ENCODE results near the gene ITGAV.

The ITGAV gene

GRCh38 chr2:186617148-186617547 lies 27.3 kb downstream of the ITGAV start:
- DNase-seq = no peak

GRCh38 chr2:186617771-186618170 lies 27.9 kb downstream of the ITGAV start:
- DNase-seq = no peak

- no peak for DNase-seq
Observed at GRCh38 chr2:186618696-186619095, 28.8 kb downstream of the ITGAV start.

- DNase-seq = no peak
Observed at GRCh38 chr2:186623084-186623483, 33.2 kb downstream of the ITGAV start.

DNA sequence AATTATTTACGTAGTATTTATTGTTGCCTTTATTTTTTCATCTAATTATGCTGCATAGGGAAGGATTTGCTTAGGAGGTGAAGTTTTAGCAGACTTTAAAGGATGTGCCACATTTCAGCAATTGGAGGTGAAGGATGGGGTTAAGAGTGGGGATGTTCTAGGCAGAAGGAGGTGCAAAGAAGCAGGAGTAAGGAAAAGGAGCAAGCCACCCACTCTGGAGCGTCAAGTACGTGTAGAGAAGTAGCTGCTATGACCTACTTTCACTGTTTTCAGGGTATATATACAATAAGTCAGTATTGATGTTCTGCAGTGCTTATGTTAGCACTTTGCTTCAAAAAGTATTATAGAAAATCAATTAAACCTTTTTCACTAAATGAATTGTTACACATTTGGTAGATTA lies 34.4 kb downstream of the ITGAV start:
- DNase-seq = no peak

DNA sequence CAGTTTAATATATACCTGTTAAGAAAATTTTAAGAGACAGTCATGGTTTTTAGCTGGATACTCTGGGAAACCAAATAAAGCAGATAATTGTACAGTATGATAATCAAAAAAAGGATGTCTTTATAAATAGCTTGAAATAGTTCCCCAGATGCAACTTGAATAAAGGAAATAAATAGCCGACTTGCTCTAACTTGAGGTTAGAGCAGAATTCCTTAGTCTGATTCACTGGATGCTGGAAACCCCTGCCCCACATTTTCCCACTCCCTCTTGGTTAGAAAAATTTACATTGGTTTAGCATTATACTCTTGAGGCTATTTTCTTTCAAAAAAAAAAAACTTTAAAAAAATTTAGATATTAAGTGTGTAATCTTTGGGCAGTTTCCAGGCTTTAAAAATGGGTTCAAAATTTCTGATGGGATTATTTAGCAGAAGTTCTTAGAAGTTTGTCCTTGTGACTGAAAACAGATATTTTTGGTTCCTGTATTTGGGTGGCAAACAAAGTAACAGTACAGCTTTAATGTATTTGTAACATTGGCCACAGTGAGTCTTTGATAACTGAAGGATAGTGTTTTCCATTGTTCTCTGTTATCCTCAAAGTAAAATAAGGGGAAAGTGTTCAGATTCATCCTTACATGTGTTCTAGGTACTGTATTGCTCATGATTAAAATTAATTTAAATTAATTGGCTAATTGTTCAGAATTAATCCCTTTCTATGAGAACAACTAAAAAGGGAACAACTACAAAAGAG lies 39.6 kb downstream of the ITGAV start:
- no peak for DNase-seq

DNA sequence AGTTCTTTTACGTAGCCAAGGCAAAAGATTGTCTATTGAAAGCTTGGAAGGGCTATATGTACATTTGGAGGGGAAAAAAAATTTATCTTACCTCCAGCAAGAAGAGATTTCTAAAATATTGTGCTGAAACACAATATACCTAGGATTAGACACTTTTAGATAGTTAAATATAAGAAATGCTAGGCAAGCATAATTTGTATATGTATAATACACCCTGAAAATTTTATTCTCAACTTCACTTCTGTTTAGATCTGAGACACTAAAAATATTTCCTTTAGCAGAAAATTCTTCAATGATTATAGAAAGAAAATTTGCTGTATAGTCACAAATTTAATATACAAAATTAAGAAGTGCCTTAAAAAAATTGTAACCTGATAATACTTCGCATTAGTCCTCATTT lies 42.6 kb downstream of the ITGAV start:
- DNase-seq = no peak

- DNase-seq = no peak
Observed at GRCh38 chr2:186634701-186635100, 44.8 kb downstream of the ITGAV start.

DNA sequence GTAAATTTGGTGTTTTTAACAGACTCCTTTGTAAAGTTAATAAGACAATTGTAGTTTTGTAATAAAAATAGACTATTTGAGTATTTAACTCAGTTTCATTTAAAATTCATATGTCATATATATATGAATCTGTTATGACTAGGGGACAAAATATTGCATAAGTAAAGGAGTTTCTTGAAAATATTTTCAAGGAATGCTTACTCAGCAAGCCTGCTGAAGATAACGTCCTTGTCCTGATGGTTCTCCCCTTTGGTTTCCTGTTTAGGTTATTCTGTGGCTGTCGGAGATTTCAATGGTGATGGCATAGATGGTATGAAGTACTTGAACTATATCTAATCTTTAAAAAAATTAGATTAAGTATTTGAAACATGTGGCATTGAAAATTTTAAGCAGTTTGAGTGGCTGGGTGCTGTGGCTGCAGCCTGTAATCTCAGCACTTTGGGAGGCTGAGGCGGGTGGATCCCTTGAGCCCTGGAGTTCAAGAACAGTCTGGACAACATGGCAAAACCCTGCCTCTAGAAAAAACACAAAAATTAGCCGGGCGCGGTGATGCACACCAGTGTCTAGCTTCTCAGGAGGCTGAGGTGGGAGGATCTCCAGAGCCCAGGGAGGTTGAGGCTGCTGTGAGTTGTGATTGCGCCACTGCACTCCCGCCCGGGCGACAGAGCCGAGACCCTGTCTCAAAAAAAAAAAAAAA lies 47.1 kb downstream of the ITGAV start:
- DNase-seq = peak; percentile 18

DNA sequence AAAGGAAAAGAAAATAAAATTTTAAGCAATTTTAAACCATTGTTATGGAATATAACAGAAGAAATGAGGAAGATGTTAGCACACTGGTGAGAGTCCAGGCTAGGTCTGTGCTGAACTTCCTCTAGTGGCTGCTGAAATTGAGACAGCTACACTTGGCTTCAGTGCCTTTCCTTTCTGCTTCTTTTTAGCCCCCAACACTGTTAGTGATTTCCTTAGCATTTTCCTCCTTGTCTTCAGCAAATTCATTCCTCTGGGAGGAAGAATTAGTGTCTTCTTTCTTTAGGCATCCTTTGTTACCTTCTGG lies 47.6 kb downstream of the ITGAV start:
- peak; percentile 29 for DNase-seq

- DNase-seq = no peak
Observed at GRCh38 chr2:186639939-186640338, 50.1 kb downstream of the ITGAV start.

- DNase-seq = no peak
Observed at GRCh38 chr2:186641132-186641806, 51.4 kb downstream of the ITGAV start.

- peak; percentile 82 for DNase-seq
Observed at GRCh38 chr2:186641807-186642321, 52.0 kb downstream of the ITGAV start.

GRCh38 chr2:186644791-186645190 lies 54.9 kb downstream of the ITGAV start:
- no peak for DNase-seq

DNA sequence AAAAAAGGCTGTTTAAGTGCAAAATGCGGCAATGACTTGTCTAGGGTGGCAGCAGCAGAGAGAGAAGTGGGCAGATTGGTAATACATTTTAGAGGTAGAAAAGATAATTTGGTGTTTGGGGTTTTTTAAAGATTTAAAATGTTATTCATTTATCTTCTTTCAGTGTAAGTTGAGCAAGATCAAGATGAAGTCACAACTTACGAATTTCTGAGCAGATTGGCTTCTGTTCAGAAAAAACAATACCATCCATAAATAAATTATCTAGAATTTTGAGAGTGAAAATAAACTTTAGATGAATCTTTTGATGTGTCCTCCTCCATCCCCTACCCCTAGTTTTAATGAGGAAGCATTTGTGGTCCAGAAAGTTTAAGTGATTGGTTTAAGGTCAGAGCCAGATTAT lies 56.1 kb downstream of the ITGAV start:
- DNase-seq = no peak

DNA sequence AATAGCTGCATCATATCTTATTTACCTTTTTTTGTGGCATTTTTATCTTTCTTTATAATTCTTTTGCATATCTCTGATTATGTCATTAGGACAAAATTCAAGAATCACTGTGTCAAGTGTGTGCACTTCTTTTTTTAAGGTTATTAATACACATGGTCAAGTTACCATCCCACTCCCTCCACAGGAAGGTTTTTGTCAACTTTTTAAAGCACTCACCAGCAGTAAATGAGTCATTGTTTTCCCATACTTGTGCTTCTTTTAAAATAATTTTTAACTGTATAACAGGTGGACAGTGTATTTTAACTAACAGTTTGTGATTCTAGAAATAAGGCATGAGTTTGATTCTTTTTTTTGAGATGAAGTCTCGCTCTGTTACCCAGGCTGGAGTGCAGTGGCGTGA lies 58.3 kb downstream of the ITGAV start:
- DNase-seq = no peak

DNA sequence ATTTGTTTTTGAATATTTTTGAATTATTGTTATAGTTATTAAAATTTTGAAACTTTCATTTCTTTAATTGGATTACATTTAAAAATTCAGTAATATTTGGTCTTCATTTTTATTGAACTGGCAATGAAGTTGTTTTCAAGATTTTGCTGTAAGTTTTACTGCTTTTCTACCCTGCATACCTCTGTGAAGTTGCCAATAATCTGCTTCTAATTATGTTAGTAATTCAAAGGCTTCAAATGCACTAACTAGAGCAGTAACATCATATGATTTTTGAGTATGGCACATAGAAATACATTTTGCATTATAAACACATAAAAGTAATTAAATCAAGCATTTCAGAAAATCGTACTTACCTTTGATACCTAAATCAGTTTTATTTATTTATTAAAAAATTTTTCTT lies 63.7 kb downstream of the ITGAV start:
- DNase-seq = no peak

- DNase-seq = no peak
Observed at GRCh38 chr2:186659383-186659782, 69.5 kb downstream of the ITGAV start.

- DNase-seq = no peak
Observed at GRCh38 chr2:186664385-186665043, 74.7 kb downstream of the ITGAV start.

DNA sequence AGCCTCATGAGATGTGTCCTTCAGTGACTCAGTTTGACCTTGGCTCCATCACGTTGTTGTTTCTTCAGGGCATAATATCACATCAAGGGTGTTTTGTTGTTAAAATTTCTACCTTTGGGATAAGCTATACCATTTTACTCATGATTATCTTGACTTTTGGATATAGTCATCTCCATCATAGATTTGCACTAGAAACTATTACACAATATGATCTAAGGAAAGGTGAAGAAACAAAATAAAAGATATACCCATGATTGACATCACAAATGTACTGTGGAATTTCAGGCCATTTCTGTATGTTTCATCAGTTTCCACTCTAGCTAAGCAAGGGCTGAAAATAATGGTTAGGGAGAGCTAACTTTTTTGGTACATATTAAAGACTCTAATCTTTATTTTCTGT lies 79.3 kb downstream of the ITGAV start:
- no peak for DNase-seq

GRCh38 chr2:186670831-186671230 lies 81.0 kb downstream of the ITGAV start:
- DNase-seq = no peak

- DNase-seq = no peak
Observed at GRCh38 chr2:186675380-186675779, 85.5 kb downstream of the ITGAV start.

DNA sequence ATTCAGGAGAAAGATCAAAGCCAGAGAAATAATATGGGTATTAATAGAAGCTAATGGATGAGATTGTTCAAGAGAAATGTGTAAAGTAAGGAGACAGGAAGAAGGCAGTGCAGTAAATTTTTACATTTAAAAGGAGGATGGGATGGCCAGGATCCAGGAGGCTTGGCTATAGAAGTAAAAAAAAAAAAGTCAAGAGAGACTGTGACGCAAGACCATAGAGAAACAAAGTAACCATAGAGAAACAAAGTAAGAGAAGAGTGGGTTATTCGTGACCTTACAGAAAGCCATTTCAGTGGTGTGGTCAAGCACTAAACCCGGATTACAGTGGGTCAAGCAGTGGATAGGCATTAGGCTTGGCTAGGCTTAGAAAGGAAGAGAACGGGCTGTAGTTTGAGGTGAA lies 93.5 kb downstream of the ITGAV start:
- no peak for DNase-seq

DNA sequence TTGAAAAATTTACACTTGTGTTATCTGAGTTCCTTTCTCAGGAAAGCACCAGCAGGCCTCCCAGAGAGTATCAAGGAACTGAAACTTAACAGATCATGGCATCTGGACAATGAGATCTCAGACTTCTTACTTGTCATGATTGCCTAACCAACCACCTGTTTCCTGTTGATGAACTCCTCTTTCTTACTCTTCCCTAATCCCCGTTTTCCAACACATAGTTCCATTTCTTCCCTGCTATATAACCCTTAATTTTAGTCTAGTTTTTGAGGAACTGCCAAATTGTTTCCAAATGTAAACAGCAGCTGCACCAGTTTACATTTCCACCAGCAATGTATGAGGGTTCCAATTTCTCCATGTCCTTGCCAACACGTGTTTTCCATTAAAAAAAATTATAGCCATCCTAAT lies 98.0 kb downstream of the ITGAV start:
- DNase-seq = peak; percentile 4

All from hematopoietic multipotent progenitor cell treated with erythropoietin and hydrocortisone succinate and interleukin-3 and kit ligand, for 4 days (in vitro differentiated cells).